ENCODE measurements around the gene RTKN2.
"Not testable (repeated sequence)": the region's sequence is repeated elsewhere in the genome, so short reads cannot be mapped to it uniquely, and the experiment has no call there.

The RTKN2 gene

DNA sequence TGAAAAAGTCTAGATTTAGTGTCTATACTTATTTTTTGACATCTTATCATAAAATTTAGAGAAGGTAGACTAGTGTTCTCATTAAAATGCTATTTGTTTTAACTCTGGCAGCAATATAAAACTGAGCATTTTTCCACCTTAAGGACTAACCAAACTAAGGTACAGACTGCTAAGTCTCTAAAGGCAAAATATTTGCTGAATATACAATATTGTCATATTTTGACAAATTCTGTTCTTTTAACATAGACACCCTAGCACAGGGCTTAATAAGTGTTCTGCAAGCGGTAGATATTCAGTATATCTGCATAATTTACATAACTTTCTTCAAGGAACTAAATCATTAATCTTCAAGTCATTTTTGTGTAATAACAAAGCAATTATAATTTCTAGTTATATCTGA lies 8.6 kb downstream of the RTKN2 start:
- no peak for DNase-seq (ENCODE audit: low read depth in 2 of 2, low spot score in 1 of 2)

DNA sequence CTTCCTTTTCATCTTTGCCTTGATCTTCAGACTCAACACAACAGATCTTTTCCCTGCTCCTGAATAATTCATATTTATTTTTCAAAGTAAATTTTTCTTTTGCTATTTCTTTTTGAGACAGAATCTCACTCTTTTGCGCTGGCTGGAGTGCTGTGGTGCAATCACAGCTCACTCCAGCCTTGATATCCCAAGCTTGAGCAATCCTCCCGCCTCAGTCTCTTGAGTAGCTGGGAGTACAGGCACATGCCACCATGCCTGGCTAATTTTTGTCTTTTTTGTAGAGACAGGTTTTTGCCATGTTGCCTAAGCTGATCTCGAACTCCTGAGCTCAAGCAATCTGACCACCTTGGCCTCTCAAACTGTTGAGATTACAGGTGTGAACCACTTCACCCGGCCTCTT lies 9.2 kb downstream of the RTKN2 start:
- no peak for DNase-seq (ENCODE audit: low read depth in 2 of 2, low spot score in 1 of 2)

DNA sequence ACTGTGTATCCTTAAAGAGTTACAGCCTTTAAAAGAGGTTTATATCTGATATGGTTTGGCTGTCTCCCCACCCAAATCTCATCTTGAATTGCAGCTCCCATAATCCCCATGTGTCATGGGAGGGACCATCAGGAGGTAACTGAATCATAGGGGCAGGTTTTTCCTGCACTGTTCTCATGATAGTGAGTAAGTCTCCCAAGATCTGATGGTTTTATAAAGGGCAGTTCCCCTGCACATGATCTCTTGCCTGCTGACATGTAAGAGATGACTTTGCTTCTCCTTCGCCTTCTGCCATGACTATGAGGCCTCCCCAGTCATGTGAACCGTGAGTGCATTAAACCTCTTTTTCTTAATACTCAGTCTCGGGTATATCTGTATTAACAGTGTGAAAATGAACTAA lies 9.7 kb downstream of the RTKN2 start:
- DNase-seq (ENCODE audit: low read depth in 2 of 2, low spot score in 1 of 2) = no peak

DNA sequence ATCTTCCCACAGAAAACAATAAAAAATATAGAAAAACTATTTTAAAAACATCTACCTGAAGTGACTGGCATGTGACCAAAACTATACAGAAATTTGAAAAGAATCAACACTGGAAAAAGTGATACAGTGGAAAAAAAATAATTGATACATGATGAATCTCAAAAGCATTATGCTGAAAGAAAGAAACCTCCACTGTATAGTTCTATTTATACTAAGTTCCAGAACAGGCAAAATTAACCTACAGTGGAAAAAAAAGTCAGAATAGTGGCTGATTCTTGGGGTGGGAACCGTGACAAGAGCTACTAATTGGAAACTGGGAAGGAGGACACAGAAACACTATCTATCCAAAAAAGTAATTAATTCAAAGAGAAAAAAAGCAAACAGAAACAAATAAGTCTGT lies 14.9 kb downstream of the RTKN2 start:
- DNase-seq (ENCODE audit: low read depth in 2 of 2, low spot score in 1 of 2) = no peak

DNA sequence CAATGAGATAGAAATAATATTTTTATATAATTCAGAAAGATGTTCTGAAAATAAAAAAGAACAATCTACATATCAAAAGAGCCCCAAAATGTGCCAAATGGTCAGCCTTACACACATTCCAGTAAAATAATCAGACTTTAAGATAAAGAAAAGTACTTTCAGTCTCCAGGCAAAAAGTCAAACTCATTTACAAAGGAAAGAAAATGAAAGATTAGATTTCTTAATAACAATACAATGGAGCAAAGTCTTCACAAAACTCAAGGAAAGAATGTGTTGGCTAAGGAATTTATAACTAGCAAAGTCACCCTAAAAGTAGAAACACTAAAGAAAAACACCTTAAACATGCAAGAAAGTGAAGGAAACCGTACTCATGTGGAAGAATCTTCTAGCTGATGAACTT lies 16.6 kb downstream of the RTKN2 start:
- no peak for DNase-seq (ENCODE audit: low read depth in 2 of 2, low spot score in 1 of 2)

DNA sequence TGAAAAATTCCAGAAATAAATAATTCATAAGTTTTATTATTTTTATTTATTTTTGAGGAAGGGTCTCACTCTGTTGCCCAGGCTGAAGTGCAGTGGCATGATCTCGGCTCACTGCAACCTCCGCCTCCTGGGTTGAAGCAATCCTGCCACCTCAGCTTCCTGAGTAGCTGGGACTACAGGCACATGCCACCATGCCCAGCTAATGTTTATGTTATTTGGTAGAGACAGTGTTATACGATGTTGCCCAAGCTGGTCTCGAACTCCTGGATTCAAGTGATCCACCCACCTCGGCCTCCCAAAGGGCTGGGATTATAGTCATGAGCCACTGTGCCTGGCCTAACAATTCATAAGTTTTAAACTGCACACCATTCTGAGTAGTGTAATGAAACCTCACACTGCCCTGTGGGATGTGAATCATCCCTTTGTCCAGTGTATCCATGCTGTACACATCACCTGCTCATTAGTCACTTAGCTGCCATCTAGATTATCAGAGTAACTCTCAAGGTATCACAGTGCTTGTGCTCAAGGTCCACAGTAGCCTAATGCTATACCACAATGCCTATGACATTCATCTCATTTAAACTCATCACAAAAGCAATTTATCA lies 17.9 kb downstream of the RTKN2 start:
- no peak for DNase-seq (ENCODE audit: low read depth in 2 of 2, low spot score in 1 of 2)

DNA sequence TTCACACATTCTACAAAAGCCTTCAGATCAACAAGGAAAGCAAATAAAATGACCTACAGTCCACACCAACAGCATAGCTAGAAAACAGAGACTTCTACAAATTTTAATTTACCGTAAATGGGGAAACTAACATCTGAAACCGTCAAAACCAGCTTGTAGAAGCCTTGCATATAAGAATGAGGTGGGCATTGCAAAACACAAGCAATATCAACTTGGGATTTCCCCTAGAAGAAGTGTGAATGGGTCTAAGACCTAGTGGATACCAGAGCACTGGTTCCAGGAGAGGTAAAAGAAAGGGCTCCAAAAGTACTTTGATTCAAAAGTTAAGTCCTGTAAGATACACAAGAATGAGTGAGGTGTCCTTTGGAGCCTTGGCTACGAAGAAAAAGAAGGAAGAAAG lies 18.7 kb downstream of the RTKN2 start:
- no peak for DNase-seq (ENCODE audit: low read depth in 2 of 2, low spot score in 1 of 2)

DNA sequence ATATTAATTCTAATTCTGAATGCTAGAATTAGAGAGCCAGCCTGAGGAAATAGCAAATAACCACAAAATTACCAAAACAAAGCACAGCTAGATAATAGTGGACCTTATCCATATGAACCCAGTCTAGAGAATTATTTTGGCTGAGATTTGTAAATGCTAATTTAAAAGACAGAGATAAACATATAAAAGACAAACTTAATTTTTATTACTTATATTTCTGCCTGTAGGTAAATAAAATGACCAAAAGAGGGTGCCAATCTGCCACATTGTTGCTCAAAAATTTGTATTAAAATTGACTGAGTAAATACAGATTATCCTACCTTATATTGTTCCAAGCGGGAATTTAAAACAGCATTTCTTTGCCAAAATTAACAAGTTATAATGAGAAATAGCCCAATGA lies 20.2 kb downstream of the RTKN2 start:
- DNase-seq (ENCODE audit: low read depth in 2 of 2, low spot score in 1 of 2) = no peak

DNA sequence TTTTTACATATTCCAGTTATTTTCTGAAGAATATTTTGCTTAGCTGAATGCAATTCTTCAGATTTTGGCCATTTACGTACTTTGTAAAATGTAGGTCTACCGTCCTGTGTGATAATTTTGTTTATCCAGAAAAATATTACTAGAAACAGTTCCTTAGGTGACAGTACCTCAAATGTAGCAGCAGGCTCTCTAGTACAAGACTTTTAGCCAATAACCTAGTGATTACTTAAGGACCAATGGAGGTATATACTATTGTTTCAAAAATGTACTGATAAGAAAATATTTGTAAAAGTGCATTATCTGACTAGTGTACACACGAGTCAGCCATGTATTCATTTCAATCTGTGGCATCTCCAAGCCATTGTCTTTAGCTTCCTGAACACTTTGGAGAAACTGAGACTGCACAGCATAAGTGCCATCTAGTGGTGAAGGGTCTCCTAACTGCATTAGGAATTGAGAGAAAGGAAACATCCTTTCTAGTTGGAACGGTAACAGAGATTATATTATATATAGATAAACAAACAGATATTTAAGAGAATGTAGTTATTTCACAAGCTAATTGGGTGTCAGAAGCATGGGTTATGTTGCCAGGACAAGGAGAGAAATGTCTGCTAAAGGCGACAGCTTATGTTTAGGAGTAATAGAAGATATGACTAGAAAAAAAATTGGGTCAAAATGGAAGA lies 23.7 kb downstream of the RTKN2 start:
- DNase-seq (ENCODE audit: low read depth in 2 of 2, low spot score in 1 of 2) = peak in 1 of 2 donors; percentile 17

DNA sequence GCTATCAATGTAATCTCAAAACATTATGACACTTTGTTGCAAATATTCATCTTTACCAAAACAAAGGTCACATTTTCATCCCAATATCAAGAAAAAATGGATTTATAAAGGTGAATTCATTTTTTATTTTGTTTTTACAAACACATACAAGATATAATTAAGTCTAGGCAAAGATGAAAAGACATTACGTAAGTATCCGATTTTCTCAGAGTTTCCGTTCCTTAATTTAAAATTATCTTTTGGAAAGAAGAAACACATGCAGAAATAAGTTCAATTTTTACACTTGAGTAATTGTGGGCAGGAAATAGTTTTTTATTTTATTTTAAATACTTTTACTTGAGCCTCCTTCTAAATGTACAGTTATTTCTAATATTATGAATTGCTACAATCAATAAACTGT lies 24.6 kb downstream of the RTKN2 start:
- no peak for DNase-seq (ENCODE audit: low read depth in 2 of 2, low spot score in 1 of 2)

DNA sequence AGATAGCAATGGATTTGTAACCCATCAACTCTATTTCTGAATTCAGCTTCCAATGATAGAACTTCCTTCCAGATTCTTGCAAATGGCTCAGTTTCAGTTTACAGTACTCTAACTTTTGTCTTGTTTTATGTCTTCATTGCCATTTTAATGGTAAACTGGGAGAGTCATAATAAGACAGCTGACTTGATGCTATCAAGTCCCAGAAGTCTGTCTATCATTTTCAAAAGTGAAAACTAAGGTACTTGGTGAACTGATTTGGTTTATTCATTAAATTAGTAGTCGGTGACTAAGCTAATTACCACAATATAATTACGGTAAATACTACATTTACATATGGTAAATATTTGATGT lies 25.0 kb downstream of the RTKN2 start:
- no peak for DNase-seq (ENCODE audit: low read depth in 2 of 2, low spot score in 1 of 2)

DNA sequence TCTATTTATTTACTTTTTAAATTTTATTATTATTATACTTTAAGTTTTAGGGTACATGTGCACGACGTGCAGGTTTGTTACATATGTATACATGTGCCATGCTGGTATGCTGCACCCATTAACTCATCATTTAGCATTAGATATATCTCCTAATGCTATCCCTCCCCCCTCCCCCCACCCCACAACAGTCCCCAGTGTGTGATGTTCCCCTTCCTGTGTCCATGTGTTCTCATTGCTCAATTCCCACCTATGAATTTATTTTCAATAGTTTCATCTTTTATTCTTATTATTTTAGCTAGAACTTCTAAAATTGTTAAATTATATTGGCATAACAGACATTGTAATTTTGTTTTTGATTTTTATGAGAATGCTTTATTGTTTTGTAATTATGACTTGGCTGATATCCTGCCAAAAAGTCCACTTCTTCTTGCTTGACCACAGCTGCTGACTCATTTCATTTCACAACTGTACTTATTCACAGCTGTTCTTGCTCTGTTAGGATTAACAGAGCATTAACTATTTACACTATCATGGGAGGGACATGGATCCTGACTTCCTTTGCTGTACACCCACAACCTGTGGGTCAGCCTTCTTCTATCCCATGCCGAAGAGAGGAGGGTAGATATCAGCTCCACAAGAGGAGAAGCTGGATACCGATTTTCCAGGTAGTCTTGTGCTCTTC lies 25.5 kb downstream of the RTKN2 start:
- DNase-seq (ENCODE audit: low read depth in 2 of 2, low spot score in 1 of 2) = not testable (repeated sequence)

DNA sequence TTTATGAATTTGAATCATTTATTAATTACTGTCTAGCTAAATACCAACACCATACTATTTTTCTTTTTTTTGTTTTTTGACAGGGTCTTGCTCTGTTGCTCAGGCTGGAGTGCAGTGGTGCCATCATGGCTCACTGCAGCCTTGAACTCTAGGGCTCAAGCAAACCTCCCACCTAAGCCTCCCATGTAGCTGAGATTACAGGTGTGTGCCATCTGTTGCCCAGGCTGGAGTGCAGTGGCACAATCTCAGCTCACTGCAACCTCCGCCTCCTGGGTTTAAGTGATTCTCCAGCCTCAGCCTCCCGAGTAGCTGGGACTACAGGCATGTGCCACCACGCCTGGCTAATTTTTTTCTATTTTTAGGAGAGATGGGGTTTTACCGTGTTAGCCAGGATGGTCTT lies 27.1 kb downstream of the RTKN2 start:
- not testable (repeated sequence) for DNase-seq (ENCODE audit: low read depth in 2 of 2, low spot score in 1 of 2)

DNA sequence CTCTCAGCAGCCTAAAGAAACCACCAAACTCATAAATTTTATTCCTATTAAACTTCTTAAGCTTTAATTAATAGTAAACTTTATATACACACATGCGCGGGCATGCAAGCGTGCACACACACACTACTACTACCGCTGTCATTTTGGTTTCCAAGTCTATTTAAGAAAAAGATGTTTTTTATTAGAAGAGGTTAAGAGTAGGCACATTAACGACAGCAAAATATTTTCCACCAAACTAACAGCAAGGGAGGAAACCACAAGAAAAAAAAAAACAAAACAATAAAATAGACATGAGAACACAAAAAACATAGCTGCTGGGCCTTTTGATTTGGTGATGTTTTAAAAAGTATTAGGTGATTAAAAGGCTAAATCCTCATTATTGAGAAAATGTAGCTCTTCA lies 28.6 kb downstream of the RTKN2 start:
- DNase-seq (ENCODE audit: low read depth in 2 of 2, low spot score in 1 of 2) = no peak

DNA sequence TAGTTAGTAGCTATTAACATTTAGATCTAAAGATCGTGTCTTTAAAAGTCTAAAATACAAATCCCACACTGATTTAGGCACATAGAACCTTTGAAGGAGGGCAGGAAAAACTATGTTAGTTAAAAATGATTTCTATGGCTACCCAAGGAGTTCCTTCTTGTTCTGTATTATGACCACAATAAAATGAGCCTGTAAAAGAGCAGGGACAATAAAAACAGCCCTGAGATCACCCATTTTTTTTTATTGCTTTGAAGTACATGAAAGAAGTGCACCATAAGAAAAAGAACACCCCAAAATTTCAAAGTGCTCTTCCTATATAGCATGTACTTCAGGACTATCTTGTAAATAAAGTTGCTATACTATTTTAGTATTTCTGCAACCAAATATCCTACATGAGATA lies 29.8 kb downstream of the RTKN2 start:
- no peak for DNase-seq (ENCODE audit: low read depth in 2 of 2, low spot score in 1 of 2)

DNA sequence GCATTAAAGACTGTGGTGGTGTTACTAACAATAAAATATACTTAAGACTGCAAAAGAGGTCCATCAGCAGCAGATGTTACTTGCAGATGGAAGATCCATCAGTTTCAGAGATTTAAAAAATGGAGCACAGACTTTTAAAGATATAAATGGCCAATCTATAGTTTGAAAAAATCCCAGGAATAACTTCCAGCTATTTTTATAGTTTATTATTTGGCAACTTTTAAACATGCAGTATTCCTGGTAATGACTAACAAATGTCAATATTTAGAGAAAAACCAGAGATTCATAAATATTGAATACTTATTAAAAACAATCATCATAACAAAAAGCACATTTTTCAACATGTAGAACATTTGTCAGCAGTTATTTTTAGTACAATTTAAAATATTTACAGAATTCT lies 30.7 kb downstream of the RTKN2 start:
- DNase-seq (ENCODE audit: low read depth in 2 of 2, low spot score in 1 of 2) = no peak

DNA sequence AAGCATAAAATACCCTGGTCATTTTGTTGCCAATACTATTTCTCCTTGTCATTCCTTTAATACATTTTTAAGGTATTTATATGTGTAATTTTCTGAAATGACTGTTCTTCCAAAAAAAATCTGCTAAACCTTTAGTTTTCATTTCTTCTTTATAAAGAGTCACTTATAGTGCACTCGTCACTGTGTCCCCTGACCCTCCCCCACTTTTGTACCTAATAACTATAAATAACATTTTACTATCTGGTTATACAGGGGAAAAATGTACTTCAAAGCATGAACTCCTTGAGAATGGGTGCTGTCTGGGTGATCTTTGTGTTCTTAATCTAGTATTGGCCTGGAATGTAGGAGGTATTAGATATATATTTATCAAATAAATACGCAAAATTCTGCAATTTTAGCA lies 31.1 kb downstream of the RTKN2 start:
- DNase-seq (ENCODE audit: low read depth in 2 of 2, low spot score in 1 of 2) = no peak

DNA sequence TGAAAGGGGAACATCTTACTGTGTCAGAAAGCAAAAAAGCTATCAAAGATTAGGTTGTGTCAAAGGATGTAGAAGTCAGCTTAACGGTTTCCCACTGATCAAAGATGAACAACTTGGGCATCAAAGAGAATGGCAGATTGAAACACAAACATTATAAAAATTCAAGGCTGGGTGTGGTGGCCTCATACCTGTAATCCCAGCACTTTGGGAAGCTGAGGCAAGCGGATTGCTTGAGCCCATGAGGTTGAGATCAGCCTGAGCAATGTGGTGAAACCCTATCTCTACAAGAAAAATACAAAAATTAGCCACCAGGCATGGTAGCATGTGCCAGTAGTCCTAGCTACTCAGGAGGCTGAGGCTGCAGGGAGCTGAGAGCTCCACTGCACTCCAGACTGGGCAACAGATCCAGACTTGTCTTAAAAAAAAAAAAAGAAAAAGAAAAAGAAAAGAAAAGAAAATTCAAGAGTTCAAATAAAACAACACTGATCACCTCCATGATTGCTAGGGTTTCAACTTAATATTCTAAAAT lies 34.5 kb downstream of the RTKN2 start:
- DNase-seq (ENCODE audit: low read depth in 2 of 2, low spot score in 1 of 2) = no peak

DNA sequence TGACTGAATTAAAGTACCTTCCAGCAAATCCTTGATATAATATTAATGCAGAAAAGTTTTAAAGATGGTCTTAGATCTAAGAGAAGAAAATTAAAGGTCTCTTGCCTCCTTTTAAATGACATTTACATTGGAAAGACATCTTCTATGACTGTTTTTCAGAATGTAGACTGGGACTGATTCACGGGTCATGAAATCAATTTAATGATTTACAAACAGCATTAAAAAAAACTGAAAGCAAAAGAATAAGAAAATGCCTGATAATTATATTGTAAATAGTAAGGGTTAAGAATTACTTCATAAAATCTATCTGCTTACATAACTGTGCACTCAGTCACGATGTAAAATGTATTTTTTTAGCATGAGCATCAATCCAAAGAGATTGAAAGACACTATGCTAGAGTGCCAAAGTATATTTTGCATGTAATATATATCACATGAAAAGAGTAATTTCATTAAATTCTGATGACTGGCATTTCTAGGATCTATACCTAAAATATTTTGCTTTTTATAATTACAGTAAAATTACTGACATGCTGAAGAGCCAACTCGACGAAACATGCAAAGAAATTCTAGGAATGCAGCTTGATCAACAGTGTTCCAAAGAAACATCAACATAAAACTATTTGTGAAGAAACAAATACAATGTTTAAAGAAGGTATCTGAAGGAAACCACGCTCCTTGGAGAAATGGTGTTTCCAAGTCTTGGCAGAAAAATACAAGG lies 35.1 kb downstream of the RTKN2 start:
- no peak for DNase-seq (ENCODE audit: low read depth in 2 of 2, low spot score in 1 of 2)

DNA sequence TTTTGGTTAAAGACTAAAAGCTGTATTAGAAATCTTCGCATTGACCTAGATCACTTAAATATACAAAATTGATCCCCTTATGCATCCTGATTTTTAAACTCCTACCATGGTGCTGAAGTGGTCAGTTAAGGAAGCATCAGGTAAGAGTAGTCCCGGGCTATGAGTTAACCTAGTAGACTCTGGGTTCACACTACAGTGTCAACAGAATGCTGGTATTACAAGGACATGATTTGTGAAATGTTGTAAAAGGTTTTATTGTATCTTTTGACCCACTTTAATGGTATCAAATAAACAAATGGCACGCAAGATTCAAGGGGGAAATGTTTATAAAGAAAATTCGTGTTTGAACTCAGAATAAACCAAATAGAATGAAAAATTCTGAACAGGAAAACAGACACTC lies 36.8 kb downstream of the RTKN2 start:
- no peak for DNase-seq (ENCODE audit: low read depth in 2 of 2, low spot score in 1 of 2)

DNA sequence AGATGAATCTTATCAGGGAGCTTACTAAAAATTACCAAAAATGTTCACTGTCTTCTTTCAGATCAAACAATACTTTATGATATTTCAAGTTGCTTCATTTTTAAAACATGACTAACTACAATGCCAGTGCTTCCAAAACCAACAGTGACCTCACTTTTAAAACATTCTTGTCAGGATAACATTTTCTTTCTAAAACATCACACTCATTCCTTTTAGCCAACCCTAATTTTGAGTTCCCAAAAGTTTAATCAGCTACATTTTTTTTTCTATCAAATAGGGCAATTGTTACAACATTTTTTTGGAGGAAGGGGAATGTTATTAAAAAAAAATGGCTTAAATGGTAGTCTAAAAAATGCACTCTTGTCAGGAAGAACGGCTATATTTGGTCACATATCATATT lies 37.3 kb downstream of the RTKN2 start:
- DNase-seq (ENCODE audit: low read depth in 2 of 2, low spot score in 1 of 2) = no peak
